HEK293 (cell line): ENCODE results near the gene RPS25.

Source experiments
- ZBTB1 ChIP-seq: fragments of 450-650 bp; formaldehyde crosslinking; IDR thresholded peaks from 2 replicates; pipeline ENCODE4 v1.5.1; 2016; ENCODE audit warnings: missing biosample characterization, missing genetic modification characterization
- ZBTB8A ChIP-seq: fragments of 450-650 bp; formaldehyde crosslinking; IDR thresholded peaks from 2 replicates; pipeline ENCODE4 v1.5.1; 2016; ENCODE audit warnings: missing biosample characterization, missing genetic modification characterization
- ZIC2 ChIP-seq: fragments of 450-650 bp; formaldehyde crosslinking; IDR thresholded peaks from 2 replicates; pipeline ENCODE4 v1.5.1; 2016; ENCODE audit warnings: missing biosample characterization, missing genetic modification characterization
- ZNF530 ChIP-seq: fragments of 450-650 bp; formaldehyde crosslinking; IDR thresholded peaks from 2 replicates; pipeline ENCODE4 v1.5.1; 2016; ENCODE audit warnings: low read depth, missing biosample characterization, missing genetic modification characterization
- ZNF747 ChIP-seq: fragments of 450-650 bp; formaldehyde crosslinking; IDR thresholded peaks from 2 replicates; pipeline ENCODE4 v1.5.1; 2016; ENCODE audit warnings: missing biosample characterization, missing genetic modification characterization
- TF ChIP-seq, protein P1 (sequence below): fragments of 450-650 bp; formaldehyde crosslinking; IDR thresholded peaks from 2 replicates; pipeline ENCODE4 v1.5.1; 2016; ENCODE audit warnings: missing biosample characterization, missing genetic modification characterization
- TF ChIP-seq, protein P2 (sequence below): fragments of 450-650 bp; formaldehyde crosslinking; IDR thresholded peaks from 2 replicates; pipeline ENCODE4 v1.5.1; 2016; ENCODE audit warnings: missing biosample characterization, missing genetic modification characterization
- TF ChIP-seq, protein P3 (sequence below): fragments of 450-650 bp; formaldehyde crosslinking; IDR thresholded peaks from 2 replicates; pipeline ENCODE4 v1.5.1; 2016; ENCODE audit warnings: missing biosample characterization, missing genetic modification characterization, borderline replicate concordance
- TF ChIP-seq, protein P4 (sequence below): fragments of 450-650 bp; formaldehyde crosslinking; IDR thresholded peaks from 2 replicates; pipeline ENCODE4 v1.5.1; 2017; ENCODE audit warnings: missing biosample characterization, missing genetic modification characterization
- TF ChIP-seq, protein P5 (sequence below): fragments of 450-650 bp; formaldehyde crosslinking; IDR thresholded peaks from 2 replicates; pipeline ENCODE4 v1.5.1; 2016; ENCODE audit warnings: missing biosample characterization, missing genetic modification characterization
- TF ChIP-seq, protein P6 (sequence below): fragments of 450-650 bp; formaldehyde crosslinking; IDR thresholded peaks from 2 replicates; pipeline ENCODE4 v1.5.1; 2016; ENCODE audit warnings: missing biosample characterization, missing genetic modification characterization

DNA sequence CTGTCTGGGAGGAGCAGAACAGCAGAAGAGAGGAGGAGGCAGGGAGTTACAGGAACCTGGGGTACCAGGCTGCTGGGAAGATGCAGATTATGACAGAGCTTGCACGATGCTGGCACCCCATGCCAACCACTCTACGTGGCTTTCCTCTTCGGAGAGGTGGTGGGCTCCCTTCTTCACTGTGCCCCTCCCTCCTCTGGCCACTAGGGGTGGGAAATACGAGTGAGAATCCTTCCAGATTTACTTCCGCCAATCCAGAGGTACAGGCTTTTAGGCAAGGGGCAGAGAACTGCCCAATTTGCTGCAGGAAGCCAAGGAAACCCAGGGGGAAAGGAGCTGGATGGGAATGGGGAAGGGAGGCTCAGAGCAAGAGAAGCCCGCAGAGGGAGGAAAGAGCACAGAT lies 26.6 kb upstream of the RPS25 start:
- TF ChIP-seq, protein P1, sequence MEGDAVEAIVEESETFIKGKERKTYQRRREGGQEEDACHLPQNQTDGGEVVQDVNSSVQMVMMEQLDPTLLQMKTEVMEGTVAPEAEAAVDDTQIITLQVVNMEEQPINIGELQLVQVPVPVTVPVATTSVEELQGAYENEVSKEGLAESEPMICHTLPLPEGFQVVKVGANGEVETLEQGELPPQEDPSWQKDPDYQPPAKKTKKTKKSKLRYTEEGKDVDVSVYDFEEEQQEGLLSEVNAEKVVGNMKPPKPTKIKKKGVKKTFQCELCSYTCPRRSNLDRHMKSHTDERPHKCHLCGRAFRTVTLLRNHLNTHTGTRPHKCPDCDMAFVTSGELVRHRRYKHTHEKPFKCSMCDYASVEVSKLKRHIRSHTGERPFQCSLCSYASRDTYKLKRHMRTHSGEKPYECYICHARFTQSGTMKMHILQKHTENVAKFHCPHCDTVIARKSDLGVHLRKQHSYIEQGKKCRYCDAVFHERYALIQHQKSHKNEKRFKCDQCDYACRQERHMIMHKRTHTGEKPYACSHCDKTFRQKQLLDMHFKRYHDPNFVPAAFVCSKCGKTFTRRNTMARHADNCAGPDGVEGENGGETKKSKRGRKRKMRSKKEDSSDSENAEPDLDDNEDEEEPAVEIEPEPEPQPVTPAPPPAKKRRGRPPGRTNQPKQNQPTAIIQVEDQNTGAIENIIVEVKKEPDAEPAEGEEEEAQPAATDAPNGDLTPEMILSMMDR (tag by site-specific recombination), result no peak
- TF ChIP-seq ZIC2 (tag by site-specific recombination) (no peak), ZNF747 (tag by site-specific recombination) (no peak), ZNF530 (tag by site-specific recombination) (no peak), ZBTB8A (tag by site-specific recombination) (no peak), ZBTB1 (tag by site-specific recombination) (no peak)
- TF ChIP-seq, protein P2, sequence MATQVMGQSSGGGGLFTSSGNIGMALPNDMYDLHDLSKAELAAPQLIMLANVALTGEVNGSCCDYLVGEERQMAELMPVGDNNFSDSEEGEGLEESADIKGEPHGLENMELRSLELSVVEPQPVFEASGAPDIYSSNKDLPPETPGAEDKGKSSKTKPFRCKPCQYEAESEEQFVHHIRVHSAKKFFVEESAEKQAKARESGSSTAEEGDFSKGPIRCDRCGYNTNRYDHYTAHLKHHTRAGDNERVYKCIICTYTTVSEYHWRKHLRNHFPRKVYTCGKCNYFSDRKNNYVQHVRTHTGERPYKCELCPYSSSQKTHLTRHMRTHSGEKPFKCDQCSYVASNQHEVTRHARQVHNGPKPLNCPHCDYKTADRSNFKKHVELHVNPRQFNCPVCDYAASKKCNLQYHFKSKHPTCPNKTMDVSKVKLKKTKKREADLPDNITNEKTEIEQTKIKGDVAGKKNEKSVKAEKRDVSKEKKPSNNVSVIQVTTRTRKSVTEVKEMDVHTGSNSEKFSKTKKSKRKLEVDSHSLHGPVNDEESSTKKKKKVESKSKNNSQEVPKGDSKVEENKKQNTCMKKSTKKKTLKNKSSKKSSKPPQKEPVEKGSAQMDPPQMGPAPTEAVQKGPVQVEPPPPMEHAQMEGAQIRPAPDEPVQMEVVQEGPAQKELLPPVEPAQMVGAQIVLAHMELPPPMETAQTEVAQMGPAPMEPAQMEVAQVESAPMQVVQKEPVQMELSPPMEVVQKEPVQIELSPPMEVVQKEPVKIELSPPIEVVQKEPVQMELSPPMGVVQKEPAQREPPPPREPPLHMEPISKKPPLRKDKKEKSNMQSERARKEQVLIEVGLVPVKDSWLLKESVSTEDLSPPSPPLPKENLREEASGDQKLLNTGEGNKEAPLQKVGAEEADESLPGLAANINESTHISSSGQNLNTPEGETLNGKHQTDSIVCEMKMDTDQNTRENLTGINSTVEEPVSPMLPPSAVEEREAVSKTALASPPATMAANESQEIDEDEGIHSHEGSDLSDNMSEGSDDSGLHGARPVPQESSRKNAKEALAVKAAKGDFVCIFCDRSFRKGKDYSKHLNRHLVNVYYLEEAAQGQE (tag by site-specific recombination), result no peak
- TF ChIP-seq, protein P3, sequence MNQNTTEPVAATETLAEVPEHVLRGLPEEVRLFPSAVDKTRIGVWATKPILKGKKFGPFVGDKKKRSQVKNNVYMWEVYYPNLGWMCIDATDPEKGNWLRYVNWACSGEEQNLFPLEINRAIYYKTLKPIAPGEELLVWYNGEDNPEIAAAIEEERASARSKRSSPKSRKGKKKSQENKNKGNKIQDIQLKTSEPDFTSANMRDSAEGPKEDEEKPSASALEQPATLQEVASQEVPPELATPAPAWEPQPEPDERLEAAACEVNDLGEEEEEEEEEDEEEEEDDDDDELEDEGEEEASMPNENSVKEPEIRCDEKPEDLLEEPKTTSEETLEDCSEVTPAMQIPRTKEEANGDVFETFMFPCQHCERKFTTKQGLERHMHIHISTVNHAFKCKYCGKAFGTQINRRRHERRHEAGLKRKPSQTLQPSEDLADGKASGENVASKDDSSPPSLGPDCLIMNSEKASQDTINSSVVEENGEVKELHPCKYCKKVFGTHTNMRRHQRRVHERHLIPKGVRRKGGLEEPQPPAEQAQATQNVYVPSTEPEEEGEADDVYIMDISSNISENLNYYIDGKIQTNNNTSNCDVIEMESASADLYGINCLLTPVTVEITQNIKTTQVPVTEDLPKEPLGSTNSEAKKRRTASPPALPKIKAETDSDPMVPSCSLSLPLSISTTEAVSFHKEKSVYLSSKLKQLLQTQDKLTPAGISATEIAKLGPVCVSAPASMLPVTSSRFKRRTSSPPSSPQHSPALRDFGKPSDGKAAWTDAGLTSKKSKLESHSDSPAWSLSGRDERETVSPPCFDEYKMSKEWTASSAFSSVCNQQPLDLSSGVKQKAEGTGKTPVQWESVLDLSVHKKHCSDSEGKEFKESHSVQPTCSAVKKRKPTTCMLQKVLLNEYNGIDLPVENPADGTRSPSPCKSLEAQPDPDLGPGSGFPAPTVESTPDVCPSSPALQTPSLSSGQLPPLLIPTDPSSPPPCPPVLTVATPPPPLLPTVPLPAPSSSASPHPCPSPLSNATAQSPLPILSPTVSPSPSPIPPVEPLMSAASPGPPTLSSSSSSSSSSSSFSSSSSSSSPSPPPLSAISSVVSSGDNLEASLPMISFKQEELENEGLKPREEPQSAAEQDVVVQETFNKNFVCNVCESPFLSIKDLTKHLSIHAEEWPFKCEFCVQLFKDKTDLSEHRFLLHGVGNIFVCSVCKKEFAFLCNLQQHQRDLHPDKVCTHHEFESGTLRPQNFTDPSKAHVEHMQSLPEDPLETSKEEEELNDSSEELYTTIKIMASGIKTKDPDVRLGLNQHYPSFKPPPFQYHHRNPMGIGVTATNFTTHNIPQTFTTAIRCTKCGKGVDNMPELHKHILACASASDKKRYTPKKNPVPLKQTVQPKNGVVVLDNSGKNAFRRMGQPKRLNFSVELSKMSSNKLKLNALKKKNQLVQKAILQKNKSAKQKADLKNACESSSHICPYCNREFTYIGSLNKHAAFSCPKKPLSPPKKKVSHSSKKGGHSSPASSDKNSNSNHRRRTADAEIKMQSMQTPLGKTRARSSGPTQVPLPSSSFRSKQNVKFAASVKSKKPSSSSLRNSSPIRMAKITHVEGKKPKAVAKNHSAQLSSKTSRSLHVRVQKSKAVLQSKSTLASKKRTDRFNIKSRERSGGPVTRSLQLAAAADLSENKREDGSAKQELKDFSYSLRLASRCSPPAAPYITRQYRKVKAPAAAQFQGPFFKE (tag by site-specific recombination), result no peak
- TF ChIP-seq, protein P4, sequence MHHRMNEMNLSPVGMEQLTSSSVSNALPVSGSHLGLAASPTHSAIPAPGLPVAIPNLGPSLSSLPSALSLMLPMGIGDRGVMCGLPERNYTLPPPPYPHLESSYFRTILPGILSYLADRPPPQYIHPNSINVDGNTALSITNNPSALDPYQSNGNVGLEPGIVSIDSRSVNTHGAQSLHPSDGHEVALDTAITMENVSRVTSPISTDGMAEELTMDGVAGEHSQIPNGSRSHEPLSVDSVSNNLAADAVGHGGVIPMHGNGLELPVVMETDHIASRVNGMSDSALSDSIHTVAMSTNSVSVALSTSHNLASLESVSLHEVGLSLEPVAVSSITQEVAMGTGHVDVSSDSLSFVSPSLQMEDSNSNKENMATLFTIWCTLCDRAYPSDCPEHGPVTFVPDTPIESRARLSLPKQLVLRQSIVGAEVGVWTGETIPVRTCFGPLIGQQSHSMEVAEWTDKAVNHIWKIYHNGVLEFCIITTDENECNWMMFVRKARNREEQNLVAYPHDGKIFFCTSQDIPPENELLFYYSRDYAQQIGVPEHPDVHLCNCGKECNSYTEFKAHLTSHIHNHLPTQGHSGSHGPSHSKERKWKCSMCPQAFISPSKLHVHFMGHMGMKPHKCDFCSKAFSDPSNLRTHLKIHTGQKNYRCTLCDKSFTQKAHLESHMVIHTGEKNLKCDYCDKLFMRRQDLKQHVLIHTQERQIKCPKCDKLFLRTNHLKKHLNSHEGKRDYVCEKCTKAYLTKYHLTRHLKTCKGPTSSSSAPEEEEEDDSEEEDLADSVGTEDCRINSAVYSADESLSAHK (tag by site-specific recombination), result no peak
- TF ChIP-seq, protein P5, sequence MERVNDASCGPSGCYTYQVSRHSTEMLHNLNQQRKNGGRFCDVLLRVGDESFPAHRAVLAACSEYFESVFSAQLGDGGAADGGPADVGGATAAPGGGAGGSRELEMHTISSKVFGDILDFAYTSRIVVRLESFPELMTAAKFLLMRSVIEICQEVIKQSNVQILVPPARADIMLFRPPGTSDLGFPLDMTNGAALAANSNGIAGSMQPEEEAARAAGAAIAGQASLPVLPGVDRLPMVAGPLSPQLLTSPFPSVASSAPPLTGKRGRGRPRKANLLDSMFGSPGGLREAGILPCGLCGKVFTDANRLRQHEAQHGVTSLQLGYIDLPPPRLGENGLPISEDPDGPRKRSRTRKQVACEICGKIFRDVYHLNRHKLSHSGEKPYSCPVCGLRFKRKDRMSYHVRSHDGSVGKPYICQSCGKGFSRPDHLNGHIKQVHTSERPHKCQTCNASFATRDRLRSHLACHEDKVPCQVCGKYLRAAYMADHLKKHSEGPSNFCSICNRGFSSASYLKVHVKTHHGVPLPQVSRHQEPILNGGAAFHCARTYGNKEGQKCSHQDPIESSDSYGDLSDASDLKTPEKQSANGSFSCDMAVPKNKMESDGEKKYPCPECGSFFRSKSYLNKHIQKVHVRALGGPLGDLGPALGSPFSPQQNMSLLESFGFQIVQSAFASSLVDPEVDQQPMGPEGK (tag by site-specific recombination), result no peak
- TF ChIP-seq, protein P6, sequence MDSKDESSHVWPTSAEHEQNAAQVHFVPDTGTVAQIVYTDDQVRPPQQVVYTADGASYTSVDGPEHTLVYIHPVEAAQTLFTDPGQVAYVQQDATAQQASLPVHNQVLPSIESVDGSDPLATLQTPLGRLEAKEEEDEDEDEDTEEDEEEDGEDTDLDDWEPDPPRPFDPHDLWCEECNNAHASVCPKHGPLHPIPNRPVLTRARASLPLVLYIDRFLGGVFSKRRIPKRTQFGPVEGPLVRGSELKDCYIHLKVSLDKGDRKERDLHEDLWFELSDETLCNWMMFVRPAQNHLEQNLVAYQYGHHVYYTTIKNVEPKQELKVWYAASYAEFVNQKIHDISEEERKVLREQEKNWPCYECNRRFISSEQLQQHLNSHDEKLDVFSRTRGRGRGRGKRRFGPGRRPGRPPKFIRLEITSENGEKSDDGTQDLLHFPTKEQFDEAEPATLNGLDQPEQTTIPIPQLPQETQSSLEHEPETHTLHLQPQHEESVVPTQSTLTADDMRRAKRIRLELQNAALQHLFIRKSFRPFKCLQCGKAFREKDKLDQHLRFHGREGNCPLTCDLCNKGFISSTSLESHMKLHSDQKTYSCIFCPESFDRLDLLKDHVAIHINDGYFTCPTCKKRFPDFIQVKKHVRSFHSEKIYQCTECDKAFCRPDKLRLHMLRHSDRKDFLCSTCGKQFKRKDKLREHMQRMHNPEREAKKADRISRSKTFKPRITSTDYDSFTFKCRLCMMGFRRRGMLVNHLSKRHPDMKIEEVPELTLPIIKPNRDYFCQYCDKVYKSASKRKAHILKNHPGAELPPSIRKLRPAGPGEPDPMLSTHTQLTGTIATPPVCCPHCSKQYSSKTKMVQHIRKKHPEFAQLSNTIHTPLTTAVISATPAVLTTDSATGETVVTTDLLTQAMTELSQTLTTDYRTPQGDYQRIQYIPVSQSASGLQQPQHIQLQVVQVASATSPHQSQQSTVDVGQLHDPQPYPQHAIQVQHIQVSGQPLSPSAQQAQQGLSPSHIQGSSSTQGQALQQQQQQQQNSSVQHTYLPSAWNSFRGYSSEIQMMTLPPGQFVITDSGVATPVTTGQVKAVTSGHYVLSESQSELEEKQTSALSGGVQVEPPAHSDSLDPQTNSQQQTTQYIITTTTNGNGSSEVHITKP (tag by site-specific recombination), result no peak
